ENCODE results near the gene ASMT.
"Not testable (repeated sequence)": the region's sequence is repeated elsewhere in the genome, so short reads cannot be mapped to it uniquely, and the experiment has no call there.

ASMT gene

DNA sequence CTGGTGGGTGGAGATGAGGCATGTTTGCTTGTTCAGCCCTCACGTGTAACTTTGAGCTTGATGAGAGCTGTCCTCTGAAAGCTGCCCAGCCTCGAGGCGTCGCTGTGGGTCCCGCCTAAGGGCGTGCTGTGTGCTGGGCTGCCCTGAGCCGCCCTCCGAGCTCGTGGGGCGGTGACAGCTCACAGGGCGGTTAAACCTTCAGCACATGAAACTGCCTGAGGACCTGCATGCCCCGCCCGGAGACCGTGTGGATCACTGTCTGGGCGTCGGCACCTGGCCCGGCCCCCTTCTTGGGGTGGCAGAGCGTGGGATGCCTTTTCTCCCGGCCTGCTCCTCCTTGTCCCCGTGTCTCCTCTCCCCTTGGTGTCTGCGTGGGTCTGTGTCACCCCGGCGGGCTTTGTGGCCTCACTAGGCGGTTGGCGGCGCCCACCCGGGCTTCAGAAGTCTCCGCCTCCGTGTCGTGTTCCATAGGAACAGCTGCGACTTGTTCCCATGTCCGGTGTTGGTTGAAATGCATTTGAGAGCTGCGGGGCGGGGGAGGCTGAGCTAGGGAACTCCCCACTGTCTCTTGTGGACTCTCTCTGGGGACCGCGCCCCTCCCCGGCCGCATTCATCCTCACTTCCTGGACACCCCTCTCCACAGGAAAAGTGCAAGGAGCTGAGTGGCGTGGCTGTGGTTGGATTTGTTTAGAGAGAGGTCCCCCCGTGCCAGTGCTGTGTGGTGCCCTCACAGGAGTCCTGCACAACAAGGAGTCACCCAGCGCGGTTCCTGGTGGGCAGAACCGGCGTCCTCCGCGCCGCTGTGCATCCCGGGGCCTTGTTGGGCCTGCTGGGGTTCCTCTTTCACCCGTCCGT lies 16.6 kb upstream of the ASMT start:
- DNase-seq (ENCODE audit: low spot score), result no peak

DNA sequence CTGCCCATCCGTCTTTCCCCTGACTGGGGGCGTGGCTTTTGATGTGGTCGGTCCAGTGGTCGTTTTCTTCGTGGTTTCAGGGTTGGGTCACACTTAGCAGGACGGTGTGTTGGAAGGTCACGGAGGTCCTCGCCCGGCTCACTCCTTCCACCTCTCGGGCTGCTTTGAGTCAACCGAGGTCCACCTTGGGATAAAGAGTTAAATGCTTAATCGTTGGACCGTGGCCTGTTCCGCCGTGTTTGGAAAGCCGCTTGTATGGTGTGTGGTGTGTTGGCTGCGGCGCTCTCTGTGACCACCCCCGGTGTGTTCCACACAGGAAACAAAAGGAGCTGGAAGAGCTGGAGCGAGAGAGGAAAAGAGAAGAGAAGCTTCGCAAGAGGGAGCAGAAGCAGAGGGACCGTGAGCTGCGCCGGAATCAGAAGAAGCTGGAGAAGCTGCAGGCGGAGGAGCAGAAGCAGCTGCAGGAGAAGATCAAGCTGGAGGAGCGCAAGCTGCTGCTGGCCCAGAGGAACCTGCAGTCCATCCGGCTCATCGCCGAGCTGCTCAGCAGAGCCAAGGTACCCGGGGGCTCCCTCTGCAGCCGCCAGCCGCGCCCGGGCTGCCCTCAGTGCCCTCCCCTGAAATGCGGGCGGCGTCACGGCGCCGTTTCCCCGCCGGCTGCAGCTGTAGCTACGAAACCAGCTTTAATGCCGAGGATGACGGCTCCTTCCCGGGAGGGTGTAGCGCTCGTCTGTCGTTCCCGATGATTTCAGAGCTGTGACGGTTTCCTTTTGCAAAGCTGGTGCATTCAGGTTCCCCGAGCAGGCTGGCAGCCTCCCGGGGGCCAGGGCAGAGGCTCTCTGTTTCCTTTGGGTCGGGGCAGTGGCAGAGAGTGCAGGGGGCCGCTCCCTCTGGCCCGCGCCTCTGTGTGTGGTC lies 15.7 kb upstream of the ASMT start:
- no peak for DNase-seq (ENCODE audit: low spot score)

GRCh38 chrX:1599791-1600405 lies 15.0 kb upstream of the ASMT start:
- no peak for DNase-seq (ENCODE audit: low spot score)

DNA sequence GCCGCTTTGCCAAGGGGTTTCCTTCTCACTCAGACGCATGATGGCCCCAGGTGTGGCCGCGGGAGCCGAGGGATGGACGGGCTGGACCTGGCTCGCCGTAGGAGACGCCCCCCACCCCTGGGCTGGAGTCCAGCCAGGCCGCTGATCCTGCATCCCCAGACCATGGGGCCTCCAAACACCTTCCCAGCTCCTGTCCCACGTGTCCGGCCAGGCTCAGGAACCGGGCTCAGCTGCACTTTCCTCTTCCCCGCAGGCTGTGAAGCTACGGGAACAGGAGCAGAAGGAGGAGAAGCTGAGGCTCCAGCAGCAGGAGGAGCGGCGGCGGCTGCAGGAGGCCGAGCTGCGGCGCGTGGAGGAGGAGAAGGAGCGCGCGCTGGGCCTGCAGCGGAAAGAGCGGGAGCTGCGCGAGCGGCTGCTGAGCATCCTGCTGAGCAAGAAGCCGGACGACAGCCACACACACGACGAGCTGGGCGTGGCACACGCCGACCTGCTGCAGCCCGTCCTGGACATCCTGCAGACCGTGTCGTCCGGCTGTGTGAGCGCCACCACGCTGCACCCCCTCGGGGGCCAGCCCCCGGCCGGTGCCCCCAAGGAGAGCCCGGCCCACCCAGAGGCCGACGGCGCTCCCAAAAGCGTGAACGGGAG lies 14.3 kb upstream of the ASMT start:
- DNase-seq (ENCODE audit: low spot score), result no peak

DNA sequence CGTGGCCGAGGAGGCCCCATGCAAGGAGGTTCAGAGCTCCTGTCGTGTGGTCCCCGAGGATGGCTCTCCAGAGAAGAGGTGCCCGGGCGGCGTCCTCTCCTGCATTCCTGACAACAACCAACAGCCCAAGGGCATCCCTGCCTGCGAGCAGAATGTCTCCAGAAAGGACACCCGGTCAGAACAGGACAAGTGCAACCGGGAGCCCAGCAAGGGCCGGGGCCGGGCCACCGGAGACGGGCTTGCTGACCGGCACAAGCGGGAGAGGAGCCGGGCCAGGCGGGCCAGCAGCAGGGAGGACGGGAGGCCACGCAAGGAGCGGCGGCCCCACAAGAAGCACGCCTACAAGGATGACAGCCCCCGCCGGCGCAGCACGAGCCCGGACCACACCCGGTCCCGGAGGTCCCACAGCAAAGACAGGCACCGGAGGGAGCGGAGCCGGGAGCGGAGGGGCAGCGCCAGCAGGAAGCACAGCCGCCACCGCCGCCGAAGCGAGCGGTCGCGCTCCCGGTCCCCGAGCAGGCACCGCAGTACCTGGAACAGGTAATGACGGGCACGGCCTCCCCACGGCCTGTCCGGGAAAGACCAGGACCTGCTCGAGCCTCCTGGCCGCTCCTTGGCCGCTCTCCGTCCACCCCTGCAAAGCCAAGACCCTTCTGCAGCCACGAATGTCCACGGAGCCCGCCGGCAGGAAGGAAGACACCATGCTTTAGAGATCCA lies 13.7 kb upstream of the ASMT start:
- no peak for DNase-seq (ENCODE audit: low spot score)

- no peak for DNase-seq (ENCODE audit: low spot score)
These were observed 13.1 kb upstream of the ASMT start for GRCh38 chrX:1601768-1602085.

- DNase-seq (ENCODE audit: low spot score), result no peak
These were observed 12.6 kb upstream of the ASMT start for GRCh38 chrX:1602299-1602698.

GRCh38 chrX:1606496-1606895 lies 8.4 kb upstream of the ASMT start:
- no peak for DNase-seq (ENCODE audit: low spot score)

GRCh38 chrX:1609311-1609710 lies 5.5 kb upstream of the ASMT start:
- DNase-seq (ENCODE audit: low spot score), result no peak

- no peak for DNase-seq (ENCODE audit: low spot score)
These were observed 5.1 kb upstream of the ASMT start for GRCh38 chrX:1609762-1610161.

- DNase-seq (ENCODE audit: low spot score), result no peak
These were observed 4.7 kb upstream of the ASMT start for GRCh38 chrX:1610166-1610565.

DNA sequence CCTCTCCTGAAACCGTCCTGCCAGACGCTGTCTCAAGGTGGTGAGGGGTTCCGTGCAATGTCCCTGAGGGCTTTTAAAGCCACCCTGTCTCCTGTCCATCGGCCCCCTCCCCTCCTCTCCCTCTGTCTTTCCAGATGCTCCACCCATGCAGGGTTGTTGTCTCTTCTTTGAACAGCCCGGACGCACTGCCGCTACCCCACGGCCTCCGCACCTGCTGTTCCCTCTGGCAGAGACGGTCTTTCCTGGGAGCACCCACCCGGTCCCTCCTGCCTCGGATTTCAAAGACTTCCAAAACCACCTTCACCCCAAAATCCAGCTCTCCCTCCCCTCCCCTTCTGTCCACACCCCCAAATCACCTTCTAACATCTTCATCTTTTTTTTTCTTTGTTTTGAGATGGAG lies 4.1 kb upstream of the ASMT start:
- DNase-seq (ENCODE audit: low spot score), result no peak

DNA sequence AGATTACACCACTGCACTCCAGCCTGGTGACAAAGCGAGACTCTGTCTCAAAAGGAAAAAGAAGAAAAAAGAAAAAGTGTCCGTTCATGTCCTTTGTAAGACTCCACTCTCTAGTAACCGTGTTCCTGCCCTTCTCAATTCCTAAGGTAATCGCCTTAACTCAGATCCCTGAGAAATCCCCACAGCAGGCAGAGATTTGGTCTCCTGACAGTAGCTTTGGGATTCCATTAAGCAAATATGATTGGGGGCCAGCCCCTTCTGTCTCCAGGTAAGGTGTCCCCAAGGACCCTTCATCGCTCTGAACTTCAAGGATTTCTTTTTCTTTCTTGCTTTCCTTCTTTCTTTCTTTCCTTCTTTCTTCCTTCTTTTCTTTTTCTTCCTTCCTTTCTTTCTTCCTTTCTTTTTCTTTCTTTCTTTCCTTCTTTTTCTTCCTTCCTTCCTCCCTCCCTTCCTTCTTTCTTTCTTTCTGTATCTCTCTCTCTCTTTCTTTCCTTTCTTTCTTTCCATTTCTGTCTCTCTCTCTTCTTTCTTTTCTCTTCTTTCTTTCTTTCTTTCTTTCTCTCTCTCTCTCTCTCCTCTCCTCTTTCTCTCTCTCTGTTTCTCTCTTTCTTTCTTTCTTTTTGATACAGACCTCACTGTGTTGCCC lies 2.1 kb upstream of the ASMT start:
- no peak for DNase-seq (ENCODE audit: low spot score)

DNA sequence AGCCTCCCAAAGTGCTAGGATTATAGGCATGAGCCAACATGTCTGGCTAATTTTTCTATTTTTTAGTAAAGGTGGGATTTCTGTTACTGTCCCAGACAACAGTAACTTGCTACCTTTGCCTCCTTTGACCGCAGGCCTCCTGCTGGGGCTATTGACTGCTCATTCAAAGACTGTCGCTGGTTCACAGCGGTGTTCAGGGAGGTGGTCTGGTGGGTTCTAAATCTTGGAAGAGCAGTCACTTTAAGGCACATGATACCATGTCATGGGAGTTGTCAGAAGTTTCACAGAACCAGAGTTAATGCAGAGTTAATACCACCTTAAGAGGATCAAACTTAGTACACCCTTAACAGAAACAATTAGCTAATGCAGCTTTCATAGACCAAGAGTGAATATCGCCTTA lies 3.8 kb downstream of the ASMT start:
- DNase-seq (ENCODE audit: low spot score), result no peak

GRCh38 chrX:1623691-1624090 lies 8.8 kb downstream of the ASMT start:
- no peak for DNase-seq (ENCODE audit: low spot score)

- DNase-seq (ENCODE audit: low spot score), result not testable (repeated sequence)
These were observed 9.4 kb downstream of the ASMT start for GRCh38 chrX:1624158-1624860.

GRCh38 chrX:1624861-1625215 lies 10.0 kb downstream of the ASMT start:
- DNase-seq (ENCODE audit: low spot score), result not testable (repeated sequence)

- DNase-seq (ENCODE audit: low spot score), result no peak
These were observed 14.4 kb downstream of the ASMT start for GRCh38 chrX:1629244-1629643.

DNA sequence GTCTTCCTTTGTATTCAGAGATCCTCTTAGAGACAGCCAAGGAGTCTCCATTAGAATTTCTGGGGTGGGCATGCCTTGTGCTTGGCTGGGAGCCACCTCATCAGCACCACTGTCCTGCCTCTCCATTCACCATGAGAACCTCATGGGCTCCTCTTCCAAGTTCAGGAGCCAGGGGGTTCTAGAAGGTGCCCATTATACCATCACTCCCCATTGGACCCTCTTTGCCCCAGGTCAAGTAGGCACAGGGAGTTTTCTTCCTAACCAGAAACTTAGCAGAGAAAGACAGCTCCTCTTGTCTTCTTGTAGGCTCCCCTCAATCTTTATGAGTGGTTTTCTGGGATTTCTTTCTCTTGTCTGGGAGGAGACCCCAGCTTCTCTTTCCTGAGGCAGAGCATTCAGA lies 31.1 kb downstream of the ASMT start:
- no peak for DNase-seq (ENCODE audit: low spot score)

DNA sequence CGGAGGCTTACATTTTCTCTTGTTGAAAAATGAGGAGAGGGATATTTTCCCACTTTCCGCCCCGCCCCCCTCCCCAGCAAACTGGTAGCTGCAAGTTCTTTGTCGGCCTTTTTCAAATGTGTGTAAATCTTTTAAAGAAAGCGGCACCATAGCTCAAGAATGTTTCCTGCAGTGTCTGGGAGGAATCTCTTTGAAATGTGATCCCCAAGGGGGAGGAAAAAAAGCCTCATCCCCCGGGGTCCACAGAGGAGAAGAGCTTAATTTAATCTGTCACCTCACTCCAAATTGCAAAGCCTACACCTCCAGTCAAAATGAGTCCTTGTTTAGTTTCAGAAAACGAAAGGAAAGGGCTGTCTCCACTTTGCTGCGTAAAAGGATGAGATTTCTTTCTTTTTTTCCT lies 34.8 kb downstream of the ASMT start:
- no peak for DNase-seq (ENCODE audit: low spot score)

All from CD4-positive, alpha-beta T cell treated with Interleukin-15 for 4 hours (primary cell).